ENCODE results near the gene ESYT2.

Gene ESYT2

DNA sequence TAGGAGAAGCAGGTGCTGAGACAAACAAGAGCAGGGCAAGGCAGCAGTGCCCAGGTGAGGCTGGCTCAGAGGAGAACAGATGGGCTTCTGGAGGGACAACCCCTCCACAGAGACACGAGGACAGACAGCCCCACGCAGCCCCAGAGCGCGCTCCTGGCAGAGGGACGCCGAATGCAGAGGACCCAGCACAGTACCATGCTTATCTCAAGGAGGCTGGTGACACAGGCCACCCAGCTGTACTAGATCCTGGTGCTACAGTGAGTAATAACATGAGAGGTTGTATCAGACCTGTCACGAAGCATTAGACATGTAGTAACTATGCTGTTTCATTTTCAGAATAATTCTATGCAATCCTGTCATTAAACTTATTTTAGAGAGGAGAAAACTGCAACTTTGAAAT lies 64.3 kb downstream of the ESYT2 start:
- no peak for DNase-seq

DNA sequence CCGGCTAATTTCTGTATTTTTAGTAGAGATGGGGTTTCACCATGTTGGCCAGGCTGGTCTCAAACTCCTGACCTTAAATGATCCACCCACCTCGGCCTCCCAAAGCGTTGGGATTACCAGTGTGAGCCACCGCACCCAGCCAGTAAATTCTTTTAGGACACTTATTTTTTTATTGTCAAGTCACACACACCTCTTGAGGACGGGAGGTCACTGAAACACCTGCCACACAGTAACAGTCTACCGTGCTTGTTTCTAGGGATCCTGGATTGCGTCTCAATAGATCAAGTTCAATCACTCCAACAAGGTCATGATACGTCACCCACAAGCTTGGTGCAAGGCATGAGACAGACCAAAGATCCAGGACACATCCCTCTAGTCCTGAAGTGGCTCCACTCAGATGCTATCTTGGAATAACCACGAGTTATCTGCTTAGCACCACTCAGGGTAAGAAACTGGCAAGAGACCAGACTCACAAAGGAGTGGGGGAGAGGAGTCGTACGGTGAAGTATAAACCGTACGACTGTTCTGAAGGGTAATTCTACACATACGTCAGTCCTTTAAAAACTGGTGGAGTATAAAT lies 65.8 kb downstream of the ESYT2 start:
- no peak for DNase-seq

DNA sequence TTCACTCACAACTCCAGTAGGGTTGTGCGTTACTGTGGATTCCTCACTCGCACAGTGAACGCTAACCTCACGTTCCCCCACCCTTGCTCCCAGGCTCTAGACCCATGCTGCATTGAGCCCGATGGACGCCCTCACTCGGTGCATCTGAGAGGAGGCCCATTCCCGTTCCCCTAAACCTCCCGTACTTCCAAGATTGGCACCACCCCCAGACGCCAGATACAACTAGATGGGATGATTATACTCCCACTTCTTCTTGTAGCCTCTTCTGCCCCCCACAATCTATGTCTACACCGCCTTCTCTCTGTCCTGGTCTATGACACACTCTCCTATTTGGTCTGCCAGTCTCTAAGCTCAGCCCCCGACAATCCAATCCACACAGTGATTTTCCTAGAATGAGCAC lies 67.4 kb downstream of the ESYT2 start:
- no peak for DNase-seq

DNA sequence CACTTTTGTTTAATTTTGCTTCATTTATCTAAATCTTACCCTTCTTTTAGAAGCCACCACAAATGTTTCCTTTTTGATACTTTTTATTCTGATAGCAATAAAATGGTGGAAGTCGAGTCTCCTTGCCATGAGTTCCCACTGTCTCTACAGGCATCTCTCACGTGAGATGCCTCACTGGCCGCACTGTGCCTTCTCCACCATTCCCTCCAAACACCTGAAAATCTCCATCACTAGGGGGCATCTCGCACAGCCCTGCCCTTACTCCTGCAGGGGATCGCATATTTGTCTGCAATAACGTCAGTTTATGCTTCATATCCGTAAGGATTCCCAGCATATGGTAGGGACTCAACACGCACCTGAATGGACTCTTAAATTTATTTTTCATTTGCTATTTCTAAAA lies 68.4 kb downstream of the ESYT2 start:
- DNase-seq: no peak

DNA sequence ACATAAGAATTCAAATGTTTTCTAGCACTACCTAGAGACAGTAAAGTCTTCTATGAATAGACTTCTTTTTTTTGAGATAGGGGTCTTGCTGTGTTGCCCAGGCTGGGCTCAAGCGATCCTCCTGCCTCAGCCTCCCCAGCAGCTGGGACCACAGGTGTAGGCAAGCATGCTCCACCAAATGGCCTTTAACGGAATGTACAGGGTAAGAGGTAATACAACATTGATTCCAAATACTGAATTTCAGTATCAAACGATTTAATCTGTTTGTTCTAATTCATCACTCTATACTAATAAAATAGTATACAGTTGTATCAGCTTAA lies 68.9 kb downstream of the ESYT2 start:
- DNase-seq: no peak

DNA sequence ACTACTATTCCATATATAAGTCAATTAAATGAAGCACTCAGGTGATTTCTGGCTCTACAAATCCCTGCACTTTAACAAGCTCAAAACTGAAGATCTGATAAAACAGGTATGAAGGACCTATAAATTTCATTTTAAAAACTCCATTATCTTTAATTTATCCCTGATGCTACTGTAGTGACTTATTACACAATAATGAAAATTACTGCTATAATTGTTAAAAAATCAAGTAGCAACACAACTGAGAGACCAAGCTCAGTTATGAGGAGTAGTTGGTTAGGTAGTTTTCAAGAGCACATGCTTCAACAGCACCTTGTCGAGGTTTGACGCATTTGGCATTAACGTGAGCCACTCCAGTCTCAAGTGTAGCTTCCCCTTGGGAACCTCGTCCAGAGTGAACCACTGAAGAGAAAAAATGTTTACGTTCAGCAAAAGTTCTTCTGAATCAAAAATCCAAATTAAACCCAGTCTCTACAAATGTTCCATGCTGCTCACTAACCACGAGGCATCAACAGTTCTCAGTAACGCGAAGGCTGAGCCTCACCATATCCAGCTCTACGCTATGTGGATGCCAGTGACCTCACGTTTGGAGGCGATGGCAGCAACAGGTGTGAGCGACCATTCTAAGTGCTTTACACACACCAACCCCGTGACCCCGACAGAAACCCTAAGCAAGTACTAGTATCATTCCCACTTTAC lies 69.4 kb downstream of the ESYT2 start:
- no peak for DNase-seq

DNA sequence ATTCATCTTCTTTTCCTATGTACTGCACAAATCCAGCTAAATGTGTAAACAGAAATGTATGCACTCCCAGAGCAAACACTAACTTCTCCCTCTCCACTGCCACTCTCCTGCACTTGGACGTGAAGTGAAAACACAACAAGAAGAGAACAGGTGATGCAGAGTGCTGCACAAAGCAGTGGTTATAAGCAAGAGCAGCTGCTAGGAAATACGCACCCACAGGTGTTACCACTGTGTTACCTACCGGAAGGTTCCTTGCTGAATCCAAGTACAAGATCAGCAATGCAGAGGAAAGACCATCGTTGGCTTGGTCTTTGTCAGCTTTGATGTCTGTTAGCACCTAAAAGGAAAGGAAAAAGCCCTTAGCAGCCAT lies 70.1 kb downstream of the ESYT2 start:
- DNase-seq: no peak

DNA sequence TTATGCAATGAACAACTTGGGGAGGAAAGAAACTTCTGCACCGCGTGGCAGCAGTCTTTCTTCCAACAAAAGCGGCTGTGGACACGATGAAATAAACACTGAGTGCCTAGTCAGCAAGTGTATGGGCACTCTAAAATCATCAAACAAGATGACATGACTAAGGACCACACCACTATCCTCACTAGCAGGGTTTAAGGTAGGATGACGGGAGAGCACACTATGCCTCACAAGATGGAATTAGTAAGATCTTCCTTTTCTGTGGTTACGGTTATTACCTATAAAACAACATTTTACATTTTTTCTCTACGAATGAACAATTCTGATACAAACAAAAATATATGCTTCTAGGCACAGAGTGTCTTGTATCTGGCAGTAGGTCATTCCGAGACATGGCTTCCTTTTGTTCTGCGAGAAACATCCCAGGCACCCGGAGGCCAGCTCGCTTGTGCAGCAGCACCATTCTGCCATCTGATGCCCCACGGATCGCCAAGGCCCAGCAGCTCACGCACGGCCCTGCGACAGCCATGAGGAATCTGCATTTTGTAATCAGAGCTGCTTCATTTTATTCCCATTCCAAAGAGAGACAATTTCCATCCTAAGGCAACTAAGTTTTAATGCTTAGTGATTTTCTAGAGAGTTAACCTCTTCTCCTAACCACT lies 70.6 kb downstream of the ESYT2 start:
- no peak for DNase-seq

DNA sequence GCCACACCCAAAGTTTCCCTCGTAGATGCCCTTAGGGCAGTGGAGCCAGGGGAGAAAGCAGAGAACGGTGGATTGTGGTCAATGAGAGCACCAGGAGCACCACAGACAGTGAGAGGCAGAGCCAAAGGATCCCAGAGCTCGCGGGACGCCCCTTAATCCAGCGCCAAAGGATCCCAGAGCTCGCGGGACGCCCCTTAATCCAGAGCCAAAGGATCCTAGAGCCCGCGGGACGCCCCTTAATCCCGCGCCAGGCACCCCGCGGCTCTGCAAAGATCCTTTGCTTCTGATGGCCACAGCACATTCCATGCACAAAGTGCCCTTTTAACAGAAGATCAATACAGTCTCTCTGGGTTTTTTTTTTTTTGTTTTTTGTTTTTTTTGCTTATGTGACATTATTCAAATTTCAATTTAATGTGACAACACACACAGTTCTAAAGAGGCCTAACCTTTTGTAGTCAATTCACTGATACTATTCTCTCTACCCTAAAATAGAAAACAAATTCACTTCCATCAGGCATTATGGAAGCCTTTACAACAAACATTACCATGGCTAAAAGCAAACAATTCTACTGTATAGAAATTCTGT lies 71.8 kb downstream of the ESYT2 start:
- no peak for DNase-seq

DNA sequence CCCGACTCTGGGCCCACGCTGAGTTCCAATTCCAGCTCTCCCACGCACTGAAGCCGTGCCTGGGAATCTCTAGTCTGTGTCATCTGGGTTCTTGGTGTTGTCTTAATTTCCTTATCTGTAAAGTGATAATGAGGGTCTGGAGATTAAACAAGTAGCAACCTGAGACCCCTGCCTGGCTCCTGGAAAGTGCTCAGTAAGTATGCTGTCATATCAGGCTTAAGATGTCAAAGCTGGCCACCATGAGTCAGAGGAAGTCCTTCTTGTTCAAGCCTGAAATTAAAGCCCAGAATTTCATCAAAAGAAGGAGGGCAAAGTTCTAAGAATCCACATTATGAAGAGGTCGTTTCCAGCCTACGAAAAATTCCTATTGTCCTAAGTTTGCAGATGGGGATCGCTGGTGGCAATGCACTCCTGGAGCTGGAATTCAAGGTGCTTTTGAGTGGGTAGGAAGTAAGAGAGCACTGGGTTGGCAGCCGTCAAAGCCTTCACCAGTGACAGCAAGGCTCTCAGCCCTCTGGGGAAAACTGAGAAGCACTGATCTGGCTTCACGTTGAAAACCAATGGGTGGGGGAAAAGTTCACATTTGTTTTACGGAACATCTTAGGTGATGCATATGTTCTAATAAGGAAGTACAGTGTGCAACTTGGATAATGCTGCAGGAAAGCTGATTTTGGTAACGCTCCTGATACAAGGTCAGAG lies 74.4 kb downstream of the ESYT2 start:
- no peak for DNase-seq

DNA sequence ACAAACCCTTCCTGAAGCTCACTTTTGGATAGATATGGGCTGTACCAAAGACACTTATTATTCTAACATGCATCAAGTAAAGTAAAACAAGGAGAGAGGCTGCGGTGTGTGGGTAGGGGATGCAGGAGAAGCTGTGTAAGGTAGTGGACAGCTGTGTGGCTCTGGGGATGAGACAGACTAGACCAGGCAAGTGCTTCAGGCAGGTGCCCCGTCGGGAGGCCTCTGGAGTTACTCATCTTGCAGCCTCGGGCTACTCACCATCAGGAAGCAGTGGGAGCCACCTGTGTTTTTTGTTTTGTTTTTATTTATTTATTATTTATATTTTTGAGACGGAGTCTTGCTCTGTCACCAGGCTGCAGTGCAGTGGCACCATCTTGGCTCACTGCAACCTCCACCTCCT lies 75.4 kb downstream of the ESYT2 start:
- no peak for DNase-seq

DNA sequence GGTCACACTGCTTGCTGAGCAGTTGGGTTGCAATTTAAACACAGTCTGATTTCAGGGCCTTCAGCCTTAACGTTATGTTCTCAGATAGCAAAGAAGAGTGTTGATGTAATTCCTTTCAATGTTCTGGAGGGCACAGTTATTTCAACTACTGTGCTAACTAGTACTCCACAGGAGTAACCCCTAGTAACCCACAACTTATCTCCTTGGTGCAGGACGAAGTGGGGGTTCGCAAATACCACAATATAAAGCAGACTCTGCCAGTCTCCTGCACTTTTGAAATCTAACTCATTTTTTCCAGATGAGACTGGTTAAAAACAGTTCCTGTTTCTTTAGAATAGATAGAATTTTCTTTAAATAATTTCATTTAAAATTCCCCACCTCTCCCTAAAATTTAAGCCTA lies 77.6 kb downstream of the ESYT2 start:
- no peak for DNase-seq

DNA sequence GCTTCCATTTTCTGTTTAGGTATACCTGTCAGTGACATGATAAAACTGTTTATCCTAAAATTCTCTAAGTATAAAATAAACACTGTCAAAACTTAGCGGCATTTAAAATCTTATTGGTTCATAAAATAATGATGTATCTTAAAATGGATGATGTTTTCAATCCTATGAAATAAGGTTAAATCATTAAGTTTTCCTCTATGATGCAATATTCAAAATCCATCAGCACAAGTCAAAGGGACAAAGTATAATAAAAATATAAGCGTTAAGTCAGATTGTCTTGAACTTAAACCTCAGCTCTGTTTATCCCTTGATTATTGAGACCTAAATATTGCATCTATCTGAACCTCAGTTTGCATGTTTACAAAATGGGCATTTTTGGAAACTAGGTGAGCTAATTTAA lies 78.1 kb downstream of the ESYT2 start:
- no peak for DNase-seq

DNA sequence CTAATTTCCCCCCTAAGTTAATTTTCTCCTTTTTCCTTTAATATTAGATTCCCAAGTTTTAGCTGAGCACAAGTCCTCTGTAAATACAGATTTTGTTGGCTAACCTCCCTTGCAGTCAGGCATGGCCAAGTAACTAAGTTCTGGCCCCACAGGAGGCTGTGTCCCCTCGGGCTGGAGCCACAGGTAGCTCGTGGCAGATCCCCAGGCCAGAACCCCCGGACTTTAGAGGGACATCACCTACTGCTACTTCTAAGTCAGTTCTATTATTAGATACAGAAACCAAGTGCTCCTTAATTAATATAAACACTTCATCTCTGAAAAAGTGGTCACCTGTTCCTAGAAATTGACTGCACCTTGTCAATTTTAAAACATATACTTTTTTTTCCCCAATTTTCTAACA lies 78.6 kb downstream of the ESYT2 start:
- DNase-seq: no peak

DNA sequence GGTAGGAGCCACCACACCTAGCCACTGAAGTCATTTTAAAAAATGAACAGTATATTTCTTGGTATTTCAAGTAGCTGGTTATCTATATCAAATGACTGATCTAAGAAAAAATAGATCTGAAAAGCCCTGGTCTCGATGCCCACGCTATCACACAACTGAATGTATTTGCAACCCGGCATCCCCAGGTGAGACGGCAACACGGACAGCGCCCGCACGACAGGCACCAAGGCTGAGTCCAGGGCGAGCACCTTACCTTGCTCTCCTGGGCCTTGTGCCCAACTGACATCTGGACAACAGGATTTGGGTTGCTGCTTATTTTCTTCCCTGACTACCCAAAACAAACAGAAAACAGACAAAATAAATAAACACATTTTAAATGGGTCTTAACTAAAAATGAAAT lies 79.9 kb downstream of the ESYT2 start:
- DNase-seq: no peak

DNA sequence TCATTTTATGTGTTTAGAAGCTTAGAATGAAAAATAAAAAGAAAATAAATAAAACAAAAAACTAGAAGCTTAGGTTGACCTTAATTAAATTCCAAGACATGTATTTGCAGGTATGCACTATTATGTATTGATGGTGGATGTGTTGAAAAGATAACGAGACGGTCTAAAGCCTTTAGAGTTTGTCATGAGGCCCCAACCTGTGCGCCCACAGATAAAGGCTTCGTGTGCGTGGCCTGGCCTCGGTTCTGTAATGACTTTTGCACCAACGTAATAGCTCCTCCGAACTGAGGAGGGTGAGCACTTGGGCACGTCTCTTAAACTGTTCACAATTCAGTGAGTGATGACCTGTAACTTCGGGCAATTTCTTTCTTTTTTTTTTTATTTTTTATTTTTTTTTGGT lies 81.0 kb downstream of the ESYT2 start:
- DNase-seq: no peak

DNA sequence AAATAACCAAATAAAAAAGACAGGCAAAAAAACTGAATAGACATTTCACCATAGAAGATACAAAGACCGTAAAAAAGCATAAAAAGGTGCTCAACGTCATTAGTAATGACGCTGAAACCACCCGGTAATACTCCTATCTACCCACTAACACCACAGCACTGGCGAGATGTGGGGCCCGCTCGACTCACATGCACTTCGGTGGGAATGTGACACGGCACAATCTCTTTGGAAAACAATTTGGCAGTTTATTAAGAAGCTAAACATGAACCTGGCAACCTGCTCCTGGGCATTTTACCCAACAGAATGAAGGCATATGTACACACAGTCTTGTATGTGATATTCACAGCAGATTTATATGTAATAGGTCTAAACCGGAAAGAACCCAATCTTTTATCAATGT lies 81.9 kb downstream of the ESYT2 start:
- DNase-seq: no peak

DNA sequence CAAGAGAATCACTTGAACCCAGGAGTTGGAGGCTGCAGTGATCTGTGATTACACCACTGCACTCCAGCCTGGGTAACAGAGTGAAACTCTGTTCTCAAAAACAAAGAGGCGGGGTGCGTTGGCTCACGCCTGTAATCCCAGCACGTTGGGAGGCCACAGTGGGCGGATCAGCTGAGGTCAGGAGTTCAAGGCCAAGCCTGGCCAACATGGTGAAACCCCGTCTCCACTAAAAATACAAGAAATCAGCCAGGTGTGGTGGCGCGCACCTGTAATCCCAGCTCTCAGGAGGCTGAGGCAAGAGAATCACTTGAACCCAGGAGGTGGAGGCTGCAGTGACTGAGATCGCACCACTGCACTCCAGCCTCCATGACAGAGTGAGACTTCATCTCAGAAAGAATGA lies 82.4 kb downstream of the ESYT2 start:
- no peak for DNase-seq

DNA sequence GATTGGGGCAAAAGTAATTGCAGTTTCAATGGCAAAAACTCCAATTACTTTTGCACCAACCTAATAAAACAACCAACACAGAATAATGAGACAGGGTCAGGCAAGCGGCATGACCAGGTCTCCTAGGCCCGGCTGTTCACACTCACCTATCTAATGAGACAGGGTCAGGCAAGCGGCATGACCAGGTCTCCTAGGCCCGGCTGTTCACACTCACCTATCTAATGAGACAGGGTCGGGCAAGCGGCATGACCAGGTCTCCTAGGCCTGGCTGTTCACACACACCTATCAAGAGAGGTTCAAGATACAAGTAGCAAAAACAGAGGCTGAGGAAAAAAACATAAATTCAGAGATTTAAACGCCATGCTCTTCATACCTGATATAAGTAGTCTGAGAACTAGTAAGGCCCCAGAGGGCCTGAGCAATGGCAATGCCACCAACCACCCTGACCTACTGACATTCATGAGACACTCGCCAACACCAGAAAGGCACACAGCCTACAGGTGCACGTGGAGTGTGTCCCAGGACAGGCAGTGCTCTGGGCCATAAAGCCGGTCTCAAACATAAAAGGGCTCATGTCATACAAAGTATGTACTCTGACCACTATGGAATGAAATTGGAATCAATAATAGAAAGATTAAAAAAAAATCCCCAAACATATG lies 84.1 kb downstream of the ESYT2 start:
- no peak for DNase-seq

DNA sequence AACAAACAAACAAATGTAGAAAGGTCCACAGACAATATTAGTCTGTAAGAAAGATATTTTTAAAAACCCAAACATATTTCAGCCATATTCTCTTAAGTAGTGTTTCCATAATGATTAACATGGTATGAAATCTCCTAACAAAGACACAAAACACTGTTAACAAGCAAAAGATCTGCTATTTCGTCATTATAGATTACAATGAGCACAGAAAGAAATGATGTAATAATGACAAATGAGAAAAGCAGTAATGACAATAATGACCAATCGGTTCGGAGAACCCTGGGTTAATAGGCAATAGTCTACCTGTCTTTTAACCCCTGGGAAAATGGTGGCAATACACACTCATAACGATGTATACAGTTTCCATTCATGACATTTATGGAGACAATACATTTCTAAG lies 85.2 kb downstream of the ESYT2 start:
- no peak for DNase-seq

DNA sequence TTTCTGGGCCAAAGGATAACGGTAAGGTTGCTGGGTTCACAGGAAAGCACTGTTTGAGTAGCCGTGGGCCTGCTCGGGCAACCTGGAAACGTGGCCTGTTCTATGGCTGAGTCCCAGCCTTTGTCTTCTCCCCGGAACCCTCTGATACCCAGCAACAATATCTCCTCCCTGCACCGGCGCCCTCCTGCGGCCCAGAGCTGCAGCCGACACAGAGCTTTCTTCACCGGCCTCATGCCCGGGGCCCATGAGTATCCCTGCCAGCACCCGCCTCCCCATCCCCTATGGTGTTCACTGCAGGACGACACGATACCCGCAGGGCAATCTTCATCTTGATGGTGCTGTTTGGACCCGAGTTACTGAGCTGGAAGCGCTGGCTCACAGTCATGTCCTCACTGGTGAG lies 86.1 kb downstream of the ESYT2 start:
- no peak for DNase-seq

DNA sequence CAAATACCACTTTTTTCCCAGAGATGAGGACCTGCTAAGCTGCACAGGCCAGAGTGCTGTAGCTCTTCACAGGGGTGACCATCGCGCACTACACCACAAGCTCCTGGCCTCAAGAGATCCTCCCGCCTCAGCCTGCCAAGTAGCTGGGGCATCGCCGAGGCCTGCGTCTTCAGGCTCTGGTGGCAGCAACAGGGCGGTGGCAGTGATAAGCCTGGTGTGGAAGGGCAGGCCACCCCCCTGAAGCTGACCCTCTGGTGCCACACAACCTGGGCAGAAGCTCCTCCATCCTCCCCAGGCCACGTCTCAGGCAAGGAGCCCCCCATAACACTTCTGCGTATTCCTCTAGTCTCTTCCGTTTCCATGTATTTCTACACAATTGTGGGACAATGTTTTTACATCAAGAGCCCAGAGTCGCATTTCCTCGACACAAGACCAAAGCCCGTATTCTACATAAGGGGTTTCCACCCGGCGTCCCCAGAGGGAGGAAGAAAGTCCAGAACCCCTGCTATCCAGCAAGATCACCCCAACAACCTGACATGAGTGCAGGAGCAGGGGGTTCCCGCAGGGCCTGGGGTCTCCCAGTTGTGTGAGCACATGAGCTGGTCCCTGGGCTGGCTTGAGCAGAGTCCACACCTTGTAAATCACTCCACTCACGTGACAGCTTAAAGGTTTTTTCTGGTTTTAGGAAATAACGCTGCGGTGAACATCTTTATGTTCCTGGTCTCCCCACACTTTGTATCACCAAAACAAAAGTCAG lies 87.1 kb downstream of the ESYT2 start:
- no peak for DNase-seq

DNA sequence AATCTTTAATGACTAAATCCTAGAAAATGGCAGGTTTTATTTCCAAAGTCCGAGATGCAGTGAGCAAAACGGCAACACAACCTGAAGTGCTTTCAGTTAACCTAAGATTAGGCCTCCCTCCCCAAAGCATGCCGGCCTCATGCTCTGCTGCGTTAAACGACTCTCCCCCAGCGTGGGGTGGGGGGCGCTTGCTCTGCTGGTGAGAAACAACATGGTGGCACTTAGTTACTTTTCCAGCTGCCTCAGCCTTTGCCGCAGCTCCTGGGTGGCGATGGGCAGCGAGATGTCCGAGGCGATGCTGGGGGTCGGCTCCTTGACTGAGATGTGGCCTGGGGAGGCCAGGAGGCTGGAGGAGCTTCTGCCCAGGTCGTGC lies 88.0 kb downstream of the ESYT2 start:
- DNase-seq: no peak
